Astrocyte of the spinal cord (primary cell): ENCODE results near the gene CLCA1.

Experiments used
- DNase-seq: peaks from one replicate; pipeline ENCODE4 v3.0.0; 2011; ENCODE audit warnings: low read depth, low spot score
- H3K4me3 ChIP-seq: 2 replicates; pipeline ENCODE4 v1.5.1; 2011; ENCODE audit warnings: low read depth, mild to moderate bottlenecking, low read length, moderate library complexity
- CTCF ChIP-seq: IDR thresholded peaks from 2 replicates; pipeline ENCODE4 v1.5.1; 2012; ENCODE audit warnings: low read depth, mild to moderate bottlenecking, low read length, inconsistent platforms
- in situ Hi-C: cut with HindIII; loops from 2 replicates; pipeline ENCODE4 v1.10.0; 2017; ENCODE audit warnings: low sequenced_read_pairs

Gene CLCA1

GRCh38 chr1:86478416-86479156, 9.9 kb downstream of the CLCA1 start:
- DNase-seq = no peak
- in situ Hi-C loops = no loop called here
- no peak overlapping the region for H3K4me3 ChIP-seq
- TF ChIP-seq CTCF = no peak

- DNase-seq = no peak
- no peak for TF ChIP-seq CTCF
- H3K4me3 ChIP-seq = no peak overlapping the region
- in situ Hi-C loops = no loop called here
Observed at GRCh38 chr1:86481966-86482365, 13.2 kb downstream of the CLCA1 start.

GRCh38 chr1:86487131-86487810, 18.5 kb downstream of the CLCA1 start:
- no peak overlapping the region for H3K4me3 ChIP-seq
- peak; percentile 92 for DNase-seq
- TF ChIP-seq CTCF = no peak
- in situ Hi-C loops = no loop called here

GRCh38 chr1:86487811-86488141, 19.0 kb downstream of the CLCA1 start:
- in situ Hi-C loops = no loop called here
- no peak for TF ChIP-seq CTCF

GRCh38 chr1:86489242-86489878, 20.6 kb downstream of the CLCA1 start:
- no peak for DNase-seq
- no peak for TF ChIP-seq CTCF
- no peak overlapping the region for H3K4me3 ChIP-seq
- in situ Hi-C loops = no loop called here

More at GRCh38 chr1:86487811-86488141, 19.0 kb downstream of the CLCA1 start:
- H3K4me3 ChIP-seq = no peak overlapping the region
- no peak for DNase-seq

- no peak overlapping the region for H3K4me3 ChIP-seq
- TF ChIP-seq CTCF = no peak
- in situ Hi-C loops = no loop called here
- DNase-seq = no peak
Observed at GRCh38 chr1:86491171-86491950, 22.6 kb downstream of the CLCA1 start.
